Measurements from ENCODE around the gene MYBPHL. TPM values are rescaled to one million over a fixed set of nuclear protein-coding genes. Genes with fewer than 3 reads are reported as not detected.
A peak's percentile ranks its signal among the peaks of the same experiment; 100 is the strongest.

Gene MYBPHL
- total and polyA plus RNA-seq, 12 donors = 0.23 to 2.7 (median 0.51) TPM; not detected in 1

DNA sequence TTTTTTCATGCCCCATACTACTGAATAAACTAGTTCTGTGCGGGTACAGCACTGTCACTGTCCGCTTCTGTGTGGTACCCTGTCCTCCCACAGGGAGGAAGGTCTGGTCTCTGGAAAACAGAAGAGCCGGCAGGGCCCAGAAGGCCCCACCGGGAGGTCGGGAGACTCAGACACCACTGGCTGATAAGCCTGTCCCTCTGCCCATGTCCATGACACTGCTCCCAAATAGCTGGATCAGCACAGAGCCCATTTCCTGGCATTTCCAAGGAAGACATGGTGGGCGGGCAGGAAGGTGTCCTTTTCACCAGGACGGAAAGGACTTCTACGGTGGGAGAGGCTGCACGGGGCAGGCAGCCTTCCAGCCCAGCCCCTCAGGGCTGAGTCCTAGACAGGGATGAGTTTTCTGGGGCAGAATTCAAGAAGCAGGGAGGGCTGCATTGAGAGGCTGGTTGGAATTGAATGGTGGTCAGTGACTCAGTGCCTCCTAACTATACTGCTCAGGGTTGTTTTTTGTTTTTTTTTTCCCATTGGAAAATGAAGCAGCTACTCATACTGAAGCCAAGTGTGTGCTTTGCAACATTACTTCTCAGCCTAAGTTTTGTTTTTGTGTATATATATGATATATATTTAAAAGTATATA is 31.0 kb downstream of the MYBPHL start:
- TF ChIP-seq, protein P1, sequence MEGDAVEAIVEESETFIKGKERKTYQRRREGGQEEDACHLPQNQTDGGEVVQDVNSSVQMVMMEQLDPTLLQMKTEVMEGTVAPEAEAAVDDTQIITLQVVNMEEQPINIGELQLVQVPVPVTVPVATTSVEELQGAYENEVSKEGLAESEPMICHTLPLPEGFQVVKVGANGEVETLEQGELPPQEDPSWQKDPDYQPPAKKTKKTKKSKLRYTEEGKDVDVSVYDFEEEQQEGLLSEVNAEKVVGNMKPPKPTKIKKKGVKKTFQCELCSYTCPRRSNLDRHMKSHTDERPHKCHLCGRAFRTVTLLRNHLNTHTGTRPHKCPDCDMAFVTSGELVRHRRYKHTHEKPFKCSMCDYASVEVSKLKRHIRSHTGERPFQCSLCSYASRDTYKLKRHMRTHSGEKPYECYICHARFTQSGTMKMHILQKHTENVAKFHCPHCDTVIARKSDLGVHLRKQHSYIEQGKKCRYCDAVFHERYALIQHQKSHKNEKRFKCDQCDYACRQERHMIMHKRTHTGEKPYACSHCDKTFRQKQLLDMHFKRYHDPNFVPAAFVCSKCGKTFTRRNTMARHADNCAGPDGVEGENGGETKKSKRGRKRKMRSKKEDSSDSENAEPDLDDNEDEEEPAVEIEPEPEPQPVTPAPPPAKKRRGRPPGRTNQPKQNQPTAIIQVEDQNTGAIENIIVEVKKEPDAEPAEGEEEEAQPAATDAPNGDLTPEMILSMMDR (IDR thresholded peaks at IDR 0.05) = no peak

DNA sequence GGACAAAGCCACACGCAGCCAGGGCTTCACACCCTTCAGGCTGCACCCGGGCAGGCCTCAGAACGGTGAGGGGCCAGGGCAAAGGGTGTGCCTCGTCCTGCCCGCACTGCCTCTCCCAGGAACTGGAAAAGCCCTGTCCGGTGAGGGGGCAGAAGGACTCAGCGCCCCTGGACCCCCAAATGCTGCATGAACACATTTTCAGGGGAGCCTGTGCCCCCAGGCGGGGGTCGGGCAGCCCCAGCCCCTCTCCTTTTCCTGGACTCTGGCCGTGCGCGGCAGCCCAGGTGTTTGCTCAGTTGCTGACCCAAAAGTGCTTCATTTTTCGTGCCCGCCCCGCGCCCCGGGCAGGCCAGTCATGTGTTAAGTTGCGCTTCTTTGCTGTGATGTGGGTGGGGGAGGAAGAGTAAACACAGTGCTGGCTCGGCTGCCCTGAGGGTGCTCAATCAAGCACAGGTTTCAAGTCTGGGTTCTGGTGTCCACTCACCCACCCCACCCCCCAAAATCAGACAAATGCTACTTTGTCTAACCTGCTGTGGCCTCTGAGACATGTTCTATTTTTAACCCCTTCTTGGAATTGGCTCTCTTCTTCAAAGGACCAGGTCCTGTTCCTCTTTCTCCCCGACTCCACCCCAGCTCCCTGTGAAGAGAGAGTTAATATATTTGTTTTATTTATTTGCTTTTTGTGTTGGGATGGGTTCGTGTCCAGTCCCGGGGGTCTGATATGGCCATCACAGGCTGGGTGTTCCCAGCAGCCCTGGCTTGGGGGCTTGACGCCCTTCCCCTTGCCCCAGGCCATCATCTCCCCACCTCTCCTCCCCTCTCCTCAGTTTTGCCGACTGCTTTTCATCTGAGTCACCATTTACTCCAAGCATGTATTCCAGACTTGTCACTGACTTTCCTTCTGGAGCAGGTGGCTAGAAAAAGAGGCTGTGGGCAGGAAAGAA is 32.0 kb downstream of the MYBPHL start:
- no peaks in the 10 kb centered on the region for H3K36me3 ChIP-seq
- DNase-seq (no peak), ATAC-seq (peak in 1 of 8 donors; percentile 52)
- 74 to 77% methylated on average over 22 to 24 of the region's 24 CpGs for WGBS, 2 donors
- H3K27ac ChIP-seq = no peak overlapping the region
- TF ChIP-seq, protein P1 (IDR thresholded peaks at IDR 0.05) = no peak
- H3K27me3 ChIP-seq = no peaks in the 10 kb centered on the region
- H3K9me3 ChIP-seq = no peaks in the 10 kb centered on the region
- intact Hi-C loops (cut with DNase I) = loop anchor here in 5 of 10 donors (5.0 to 10.0 kb wide), 3 partner anchors 127 to 257 kb away; no protein-coding TSS in a partner anchor
- peaks cover 0 to 11% (median 0%) of the 10 kb centered on the region in 9 donors for H3K4me1 ChIP-seq
- H3K4me3 ChIP-seq = no peak overlapping the region

More for the DNA sequence above, 31.0 kb downstream of the MYBPHL start:
- no peak for DNase-seq
- no peak for ATAC-seq
- intact Hi-C loops (cut with DNase I) = loop anchor here in 6 of 10 donors (2.0 to 10.0 kb wide), 4 partner anchors 123 to 256 kb away; no protein-coding TSS in a partner anchor
- Histone ChIP-seq H3K27ac (no peak overlapping the region), H3K36me3 (no peaks in the 10 kb centered on the region), H3K27me3 (no peaks in the 10 kb centered on the region), H3K9me3 (no peaks in the 10 kb centered on the region), H3K4me3 (no peak overlapping the region), H3K4me1 (peaks cover 0 to 11% (median 0%) of the 10 kb centered on the region in 9 donors)
- 59 to 66% methylated on average over 9 of the region's 9 CpGs for WGBS, 2 donors

DNA sequence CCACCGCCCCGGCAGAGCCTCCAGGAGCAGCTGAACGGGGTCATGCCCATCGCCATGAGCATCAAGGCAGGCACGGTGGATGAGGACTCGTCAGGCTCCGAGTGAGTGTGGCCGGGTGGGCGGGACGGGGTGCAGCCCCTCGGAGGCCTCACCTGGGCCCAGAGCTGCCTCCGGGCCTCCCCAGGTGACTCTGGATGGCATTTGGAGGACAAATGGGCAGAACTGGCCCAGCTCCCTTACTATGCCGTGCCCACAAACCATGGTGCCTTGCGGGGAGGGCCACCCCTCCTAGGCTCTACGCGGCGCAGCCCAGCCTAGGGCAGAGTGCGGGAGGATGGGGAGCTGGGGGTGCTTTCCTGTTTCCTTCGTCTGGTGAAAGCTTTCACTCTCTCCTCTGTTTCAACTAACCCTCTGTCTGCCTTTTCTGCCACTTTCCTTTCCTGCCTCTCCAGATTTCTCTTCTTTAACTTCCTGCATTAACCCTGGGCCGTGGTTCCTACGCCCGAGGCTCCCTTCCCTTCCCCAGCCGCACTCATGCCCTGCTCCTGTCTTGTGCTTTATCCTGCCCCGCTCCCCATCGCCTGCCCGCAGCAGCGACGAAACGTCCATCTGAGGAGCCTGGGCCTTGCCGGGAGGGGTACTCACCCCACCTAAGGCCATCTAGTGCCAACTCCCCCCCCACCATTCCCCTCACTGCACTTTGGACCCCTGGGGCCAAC is 33.1 kb downstream of the MYBPHL start:
- DNase-seq (no peak), ATAC-seq (no peak)
- WGBS, 2 donors = 84 to 90% methylated on average over 30 of the region's 30 CpGs
- TF ChIP-seq, protein P1 (IDR thresholded peaks at IDR 0.05) = no peak
- H3K9me3 ChIP-seq = no peaks in the 10 kb centered on the region
- intact Hi-C loops (cut with DNase I) = loop anchor here in 1 of 10 donors (10.0 kb wide), 1 partner anchor 251 kb away; no protein-coding TSS in a partner anchor
- no peaks in the 10 kb centered on the region for H3K27me3 ChIP-seq
- H3K4me1 ChIP-seq = peaks cover 0 to 11% (median 0%) of the 10 kb centered on the region in 9 donors
- no peaks in the 10 kb centered on the region for H3K36me3 ChIP-seq
- no peak overlapping the region for H3K4me3 ChIP-seq
- H3K27ac ChIP-seq = no peak overlapping the region

Measured in heart right ventricle (tissue), 16 donors.